MM.1S (cell line): ENCODE results near the gene TUBB2B.

Experiments used
- CTCF ChIP-seq: fragments of 300-600 bp; sonication (generic); IDR thresholded peaks from 2 replicates; pipeline ENCODE4 v1.5.1; 2016; ENCODE audit warnings: antibody characterized with exemption, low read length, mixed read lengths
- EZH2 ChIP-seq: fragments of 300-600 bp; sonication (generic); optimal IDR thresholded peaks from 2 replicates; pipeline ENCODE3; 2017; ENCODE audit warnings: low read depth, mild to moderate bottlenecking, antibody characterized with exemption, low read length, mixed read lengths
- EZH2phosphoT487 ChIP-seq: fragments of 300-600 bp; sonication (generic); IDR thresholded peaks from 2 replicates; pipeline ENCODE4 v1.6.1; 2018; ENCODE audit warnings: antibody characterized with exemption, low read length

- no peak for TF ChIP-seq CTCF
- TF ChIP-seq EZH2 = no peak
- no peak for TF ChIP-seq EZH2phosphoT487
Measured at GRCh38 chr6:3208098-3208774, 19.2 kb downstream of the TUBB2B start.
